NB4 (cell line): Measurements from ENCODE around the gene MTRR.

Source experiments
- CTCF ChIP-seq: IDR thresholded peaks from one replicate; pipeline ENCODE4 v1.5.1; 2012; ENCODE audit warnings: low read depth, low read length
- MYC ChIP-seq: IDR thresholded peaks from 2 replicates; pipeline ENCODE4 v1.6.1; 2011; ENCODE audit warnings: low read depth, low read length

GRCh38 chr5:7888901-7889300 is 20.0 kb downstream of the MTRR start:
- TF ChIP-seq MYC (no peak), CTCF (no peak)
